ENCODE results near the gene LPAR3. TPM values are rescaled to one million over a fixed set of nuclear protein-coding genes. Genes with fewer than 3 reads are reported as not detected.

Gene LPAR3
- total RNA-seq, 4 donors from 2014 or later = 2.2 to 23.6 (median 13.5) TPM; not detected in 1

- Histone ChIP-seq H3K4me3 (no peak overlapping the region), H3K4me1 (no peaks in the 10 kb centered on the region), H3K27me3 (no peaks in the 10 kb centered on the region), H3K27ac (no peak overlapping the region), H3K9me3 (no peaks in the 10 kb centered on the region), H3K36me3 (no peaks in the 10 kb centered on the region)
- intact Hi-C loops (cut with DNase I; ENCODE audit: low total_unique reads) = no loop called here
- DNase-seq = no peak
- TF ChIP-seq, protein P1, sequence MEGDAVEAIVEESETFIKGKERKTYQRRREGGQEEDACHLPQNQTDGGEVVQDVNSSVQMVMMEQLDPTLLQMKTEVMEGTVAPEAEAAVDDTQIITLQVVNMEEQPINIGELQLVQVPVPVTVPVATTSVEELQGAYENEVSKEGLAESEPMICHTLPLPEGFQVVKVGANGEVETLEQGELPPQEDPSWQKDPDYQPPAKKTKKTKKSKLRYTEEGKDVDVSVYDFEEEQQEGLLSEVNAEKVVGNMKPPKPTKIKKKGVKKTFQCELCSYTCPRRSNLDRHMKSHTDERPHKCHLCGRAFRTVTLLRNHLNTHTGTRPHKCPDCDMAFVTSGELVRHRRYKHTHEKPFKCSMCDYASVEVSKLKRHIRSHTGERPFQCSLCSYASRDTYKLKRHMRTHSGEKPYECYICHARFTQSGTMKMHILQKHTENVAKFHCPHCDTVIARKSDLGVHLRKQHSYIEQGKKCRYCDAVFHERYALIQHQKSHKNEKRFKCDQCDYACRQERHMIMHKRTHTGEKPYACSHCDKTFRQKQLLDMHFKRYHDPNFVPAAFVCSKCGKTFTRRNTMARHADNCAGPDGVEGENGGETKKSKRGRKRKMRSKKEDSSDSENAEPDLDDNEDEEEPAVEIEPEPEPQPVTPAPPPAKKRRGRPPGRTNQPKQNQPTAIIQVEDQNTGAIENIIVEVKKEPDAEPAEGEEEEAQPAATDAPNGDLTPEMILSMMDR (IDR thresholded peaks at IDR 0.05) = no peak
- no peak for TF ChIP-seq POLR2A (IDR thresholded peaks at IDR 0.05)
These were observed 122.5 kb downstream of the LPAR3 start for GRCh38 chr1:84770481-84770880.

- intact Hi-C loops (cut with DNase I; ENCODE audit: low total_unique reads) = no loop called here
- no peaks in the 10 kb centered on the region for H3K27me3 ChIP-seq
- no peak for DNase-seq
- H3K4me1 ChIP-seq = no peaks in the 10 kb centered on the region
- no peaks in the 10 kb centered on the region for H3K9me3 ChIP-seq
- H3K27ac ChIP-seq = no peak overlapping the region
- TF ChIP-seq, protein P1 (IDR thresholded peaks at IDR 0.05) = no peak
- TF ChIP-seq POLR2A (IDR thresholded peaks at IDR 0.05) = no peak
- no peaks in the 10 kb centered on the region for H3K36me3 ChIP-seq
- no peak overlapping the region for H3K4me3 ChIP-seq
These were observed 123.4 kb downstream of the LPAR3 start for GRCh38 chr1:84769636-84770035.

DNA sequence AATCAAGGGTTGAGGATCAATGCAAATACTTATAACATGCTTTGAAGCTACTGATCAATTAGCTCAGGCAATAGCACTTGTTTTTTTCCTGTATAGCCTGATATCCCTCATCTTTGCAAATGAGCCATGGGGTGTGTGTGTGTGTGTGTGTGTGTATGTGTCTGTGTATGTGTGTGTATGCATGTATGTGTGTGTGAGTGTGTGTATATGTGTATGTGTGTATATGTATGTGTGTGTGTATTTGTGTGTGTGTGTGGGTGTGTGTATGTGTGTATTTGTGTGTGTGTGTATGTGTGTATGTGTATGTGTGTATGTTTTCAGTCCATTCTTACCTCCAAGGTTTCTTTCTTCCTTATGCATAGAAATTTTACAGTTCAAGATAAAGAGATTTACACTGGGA is 124.4 kb downstream of the LPAR3 start:
- Histone ChIP-seq H3K27me3 (no peaks in the 10 kb centered on the region), H3K4me3 (no peak overlapping the region), H3K27ac (no peak overlapping the region), H3K36me3 (no peaks in the 10 kb centered on the region), H3K9me3 (no peaks in the 10 kb centered on the region), H3K4me1 (no peaks in the 10 kb centered on the region)
- TF ChIP-seq, protein P1 (IDR thresholded peaks at IDR 0.05) = no peak
- no peak for TF ChIP-seq POLR2A (IDR thresholded peaks at IDR 0.05)
- intact Hi-C loops (cut with DNase I; ENCODE audit: low total_unique reads) = no loop called here
- DNase-seq = no peak

- intact Hi-C loops (cut with DNase I; ENCODE audit: low total_unique reads) = no loop called here
- TF ChIP-seq, protein P1 (IDR thresholded peaks at IDR 0.05) = no peak
- no peak for TF ChIP-seq POLR2A (IDR thresholded peaks at IDR 0.05)
These were observed 128.9 kb downstream of the LPAR3 start for GRCh38 chr1:84763912-84764680.

GRCh38 chr1:84762664-84763063 is 130.3 kb downstream of the LPAR3 start:
- Histone ChIP-seq H3K4me1 (peaks cover 0 to 4% of the 10 kb centered on the region in 2 donors), H3K9me3 (no peaks in the 10 kb centered on the region), H3K27ac (no peak overlapping the region), H3K4me3 (no peak overlapping the region), H3K36me3 (no peaks in the 10 kb centered on the region), H3K27me3 (no peaks in the 10 kb centered on the region)
- DNase-seq = no peak
- TF ChIP-seq, protein P1 (IDR thresholded peaks at IDR 0.05) = no peak
- TF ChIP-seq POLR2A (IDR thresholded peaks at IDR 0.05) = no peak
- intact Hi-C loops (cut with DNase I; ENCODE audit: low total_unique reads) = no loop called here

More at GRCh38 chr1:84763912-84764680, 128.9 kb downstream of the LPAR3 start:
- DNase-seq = no peak
- Histone ChIP-seq H3K27me3 (no peaks in the 10 kb centered on the region), H3K4me1 (no peaks in the 10 kb centered on the region), H3K9me3 (no peaks in the 10 kb centered on the region), H3K36me3 (no peaks in the 10 kb centered on the region), H3K4me3 (no peak overlapping the region), H3K27ac (no peak overlapping the region)
